ENCODE measurements around the gene SLC44A1. TPM values are rescaled to one million over a fixed set of nuclear protein-coding genes. Genes with fewer than 3 reads are reported as not detected.

The SLC44A1 gene
- total RNA-seq, 1 experiment from 2014 or later: 30.8 TPM

GRCh38 chr9:105375323-105375722, 130.9 kb downstream of the SLC44A1 start:
- no peaks in the 10 kb centered on the region; the same call in 1 of the 2 replicates for H3K36me3 ChIP-seq (replicated peaks; ENCODE audit: control insufficient read depth, insufficient read depth, low read length)
- no peak overlapping the region for H3K4me3 ChIP-seq (ENCODE audit: insufficient read depth, low read depth, low read length)
- no peaks in the 10 kb centered on the region for H3K27me3 ChIP-seq (ENCODE audit: control insufficient read depth, insufficient read depth, low read length)
- DNase-seq: no peak

DNA sequence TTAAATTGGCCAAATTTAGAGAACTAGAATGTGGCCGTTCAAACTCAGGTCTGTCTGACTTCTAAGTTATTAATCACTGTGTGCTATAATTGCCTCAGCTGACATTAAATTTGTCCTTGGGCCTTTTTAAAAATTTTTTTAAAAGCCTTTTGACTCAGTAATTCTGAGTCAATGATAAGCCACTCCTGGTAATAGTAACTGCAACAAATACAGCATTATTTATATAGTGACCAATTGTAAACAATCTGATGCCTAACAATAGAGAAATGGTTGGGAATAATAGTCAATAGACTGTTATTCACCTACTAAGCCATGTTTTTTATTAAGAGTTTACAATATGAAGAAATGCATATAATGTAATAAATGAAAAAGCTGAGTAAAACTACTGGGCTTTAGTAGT, 132.4 kb downstream of the SLC44A1 start:
- H3K36me3 ChIP-seq (replicated peaks; ENCODE audit: control insufficient read depth, insufficient read depth, low read length): no peaks in the 10 kb centered on the region
- no peak overlapping the region for H3K4me3 ChIP-seq (ENCODE audit: insufficient read depth, low read depth, low read length)
- DNase-seq: no peak
- H3K27me3 ChIP-seq (ENCODE audit: control insufficient read depth, insufficient read depth, low read length): no peaks in the 10 kb centered on the region

GRCh38 chr9:105385381-105385985, 141.0 kb downstream of the SLC44A1 start:
- Histone ChIP-seq H3K4me3 (ENCODE audit: insufficient read depth, low read depth, low read length) (no peak overlapping the region), H3K27me3 (ENCODE audit: control insufficient read depth, insufficient read depth, low read length) (no peaks in the 10 kb centered on the region), H3K36me3 (replicated peaks; ENCODE audit: control insufficient read depth, insufficient read depth, low read length) (no peaks in the 10 kb centered on the region)
- no peak for DNase-seq

DNA sequence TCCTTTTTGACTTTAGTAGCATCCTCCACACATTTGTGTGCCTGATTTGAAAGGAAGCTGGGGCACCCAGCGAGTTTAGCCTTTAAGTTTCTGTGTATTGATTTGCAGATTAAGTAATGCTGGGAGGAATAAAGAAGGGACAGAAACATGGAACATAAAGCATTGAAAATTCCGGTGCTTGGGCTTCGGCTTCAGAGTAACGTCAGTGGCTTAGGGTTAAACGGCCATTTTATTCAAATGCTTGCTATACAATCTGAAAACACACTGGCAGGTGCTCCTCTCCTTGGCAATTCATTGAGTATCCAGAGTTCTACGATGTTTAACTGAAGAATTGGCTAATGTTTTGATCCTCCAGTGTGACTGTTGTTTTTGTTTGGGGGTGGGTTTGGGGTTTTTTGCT, 145.3 kb downstream of the SLC44A1 start:
- no peak for DNase-seq
- Histone ChIP-seq H3K36me3 (replicated peaks; ENCODE audit: control insufficient read depth, insufficient read depth, low read length) (no peaks in the 10 kb centered on the region), H3K4me3 (ENCODE audit: insufficient read depth, low read depth, low read length) (no peak overlapping the region), H3K27me3 (ENCODE audit: control insufficient read depth, insufficient read depth, low read length) (no peaks in the 10 kb centered on the region)

DNA sequence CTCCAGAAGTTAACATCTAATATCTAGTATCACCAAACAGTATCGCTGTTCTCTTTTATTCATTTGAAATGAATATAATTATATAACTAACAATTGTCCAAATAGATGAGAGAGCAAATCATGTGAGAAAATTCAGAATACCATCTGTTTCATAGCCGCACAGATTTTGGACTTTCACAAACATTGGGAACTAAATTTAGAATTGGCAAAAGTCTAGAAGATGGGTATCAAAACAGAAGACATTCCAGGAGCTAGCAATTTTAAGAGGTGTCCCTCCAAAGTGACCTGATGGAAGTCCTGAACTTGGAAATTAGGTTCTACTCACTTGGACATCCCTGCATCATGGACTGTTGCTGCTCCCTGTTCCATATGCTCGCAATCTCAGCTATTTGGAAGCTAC, 146.4 kb downstream of the SLC44A1 start:
- Histone ChIP-seq H3K36me3 (replicated peaks; ENCODE audit: control insufficient read depth, insufficient read depth, low read length) (no peaks in the 10 kb centered on the region), H3K27me3 (ENCODE audit: control insufficient read depth, insufficient read depth, low read length) (no peaks in the 10 kb centered on the region), H3K4me3 (ENCODE audit: insufficient read depth, low read depth, low read length) (no peak overlapping the region)
- no peak for DNase-seq

DNA sequence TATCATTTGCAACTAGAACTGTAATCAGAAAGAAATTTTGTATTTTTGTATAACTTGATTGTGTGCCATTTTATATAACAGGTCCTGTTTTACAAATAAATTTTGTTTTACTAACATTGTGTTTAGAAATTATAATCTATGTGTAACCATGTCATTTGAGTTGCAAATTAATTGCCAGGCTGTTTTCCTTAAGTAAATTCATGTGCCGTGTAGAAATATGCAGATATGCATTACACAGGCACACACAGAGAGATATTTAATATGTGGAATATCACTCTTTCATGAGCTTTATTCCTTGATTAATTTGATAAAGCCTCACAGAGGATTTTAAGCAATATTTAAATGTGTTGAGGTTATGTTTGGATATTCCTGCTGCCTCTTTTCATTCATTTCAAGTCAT, 146.8 kb downstream of the SLC44A1 start:
- Histone ChIP-seq H3K36me3 (replicated peaks; ENCODE audit: control insufficient read depth, insufficient read depth, low read length) (no peaks in the 10 kb centered on the region), H3K4me3 (ENCODE audit: insufficient read depth, low read depth, low read length) (no peak overlapping the region), H3K27me3 (ENCODE audit: control insufficient read depth, insufficient read depth, low read length) (no peaks in the 10 kb centered on the region)
- DNase-seq: no peak

DNA sequence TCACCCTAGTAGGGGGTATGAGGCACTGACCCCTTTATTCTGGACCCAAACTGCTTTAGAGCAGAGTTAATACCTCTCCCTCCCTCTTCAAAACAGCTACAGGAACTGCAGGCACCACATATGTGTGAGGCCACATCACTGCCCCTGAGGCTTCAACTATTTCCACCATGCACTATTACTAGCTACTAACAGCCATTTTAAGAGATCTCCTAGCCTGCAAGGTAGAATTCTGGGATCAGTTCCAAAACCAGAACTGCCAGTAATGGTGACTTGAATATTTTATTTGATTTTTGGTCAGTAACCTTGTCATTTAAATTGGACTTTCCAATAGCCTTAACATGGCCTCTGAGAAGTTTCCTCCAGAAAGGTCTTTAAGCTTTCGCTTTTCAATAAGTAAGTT, 148.1 kb downstream of the SLC44A1 start:
- no peaks in the 10 kb centered on the region for H3K27me3 ChIP-seq (ENCODE audit: control insufficient read depth, insufficient read depth, low read length)
- no peak overlapping the region for H3K4me3 ChIP-seq (ENCODE audit: insufficient read depth, low read depth, low read length)
- DNase-seq: no peak
- H3K36me3 ChIP-seq (replicated peaks; ENCODE audit: control insufficient read depth, insufficient read depth, low read length): no peaks in the 10 kb centered on the region

GRCh38 chr9:105393576-105394344, 149.3 kb downstream of the SLC44A1 start:
- no peak for DNase-seq
- Histone ChIP-seq H3K36me3 (replicated peaks; ENCODE audit: control insufficient read depth, insufficient read depth, low read length) (no peaks in the 10 kb centered on the region), H3K4me3 (ENCODE audit: insufficient read depth, low read depth, low read length) (no peak overlapping the region)

GRCh38 chr9:105396441-105396840, 152.0 kb downstream of the SLC44A1 start:
- no peaks in the 10 kb centered on the region for H3K36me3 ChIP-seq (replicated peaks; ENCODE audit: control insufficient read depth, insufficient read depth, low read length)
- H3K4me3 ChIP-seq (ENCODE audit: insufficient read depth, low read depth, low read length): no peak overlapping the region
- DNase-seq: no peak
- H3K27me3 ChIP-seq (ENCODE audit: control insufficient read depth, insufficient read depth, low read length): no peaks in the 10 kb centered on the region

More at GRCh38 chr9:105393576-105394344, 149.3 kb downstream of the SLC44A1 start:
- no peaks in the 10 kb centered on the region for H3K27me3 ChIP-seq (ENCODE audit: control insufficient read depth, insufficient read depth, low read length)

- no peak for DNase-seq
- Histone ChIP-seq H3K36me3 (replicated peaks; ENCODE audit: control insufficient read depth, insufficient read depth, low read length) (no peaks in the 10 kb centered on the region), H3K27me3 (ENCODE audit: control insufficient read depth, insufficient read depth, low read length) (no peaks in the 10 kb centered on the region), H3K4me3 (ENCODE audit: insufficient read depth, low read depth, low read length) (no peak overlapping the region)
Measured at GRCh38 chr9:105396901-105397300, 152.4 kb downstream of the SLC44A1 start.

DNA sequence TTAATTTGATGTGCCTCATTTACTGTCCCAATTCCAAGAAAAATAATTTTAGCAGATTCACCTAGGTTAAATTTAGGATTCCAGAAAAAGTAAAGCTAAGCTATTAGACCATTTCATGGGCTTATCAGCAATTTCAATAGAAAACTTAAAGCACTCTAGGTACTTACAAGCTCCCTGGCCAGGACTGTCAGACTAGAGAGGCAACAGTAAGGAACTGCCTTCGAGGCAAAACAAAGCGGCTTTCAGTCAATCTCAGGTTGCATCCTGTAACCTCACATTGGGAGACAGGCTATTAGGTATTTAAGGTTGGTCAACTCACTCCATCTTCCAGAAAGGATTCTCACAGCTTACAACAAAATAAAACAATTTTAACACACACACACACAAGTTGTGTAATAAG, 154.7 kb downstream of the SLC44A1 start:
- Histone ChIP-seq H3K36me3 (replicated peaks; ENCODE audit: control insufficient read depth, insufficient read depth, low read length) (no peaks in the 10 kb centered on the region), H3K4me3 (ENCODE audit: insufficient read depth, low read depth, low read length) (no peak overlapping the region), H3K27me3 (ENCODE audit: control insufficient read depth, insufficient read depth, low read length) (no peaks in the 10 kb centered on the region)
- no peak for DNase-seq

DNA sequence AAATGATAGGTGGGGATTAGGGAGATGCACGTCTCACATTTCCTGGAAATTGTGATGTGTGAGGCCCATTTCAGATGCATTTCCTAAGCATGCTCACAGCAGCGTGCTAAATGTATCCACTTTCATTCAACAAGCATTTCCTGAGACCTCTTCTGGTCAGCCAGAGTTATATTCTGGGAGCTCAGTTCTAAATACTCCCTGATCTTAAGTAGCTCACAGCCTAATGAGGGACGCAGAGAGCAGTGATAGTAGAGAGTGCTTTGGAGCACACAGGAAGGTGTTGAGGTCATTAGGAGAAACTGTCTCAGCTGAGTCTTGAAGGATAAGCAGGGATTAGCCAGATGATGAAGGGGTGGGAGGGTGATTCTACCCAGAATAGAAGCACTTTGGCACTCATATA, 157.2 kb downstream of the SLC44A1 start:
- Histone ChIP-seq H3K4me3 (ENCODE audit: insufficient read depth, low read depth, low read length) (no peak overlapping the region), H3K36me3 (replicated peaks; ENCODE audit: control insufficient read depth, insufficient read depth, low read length) (no peaks in the 10 kb centered on the region), H3K27me3 (ENCODE audit: control insufficient read depth, insufficient read depth, low read length) (no peaks in the 10 kb centered on the region)
- no peak for DNase-seq

DNA sequence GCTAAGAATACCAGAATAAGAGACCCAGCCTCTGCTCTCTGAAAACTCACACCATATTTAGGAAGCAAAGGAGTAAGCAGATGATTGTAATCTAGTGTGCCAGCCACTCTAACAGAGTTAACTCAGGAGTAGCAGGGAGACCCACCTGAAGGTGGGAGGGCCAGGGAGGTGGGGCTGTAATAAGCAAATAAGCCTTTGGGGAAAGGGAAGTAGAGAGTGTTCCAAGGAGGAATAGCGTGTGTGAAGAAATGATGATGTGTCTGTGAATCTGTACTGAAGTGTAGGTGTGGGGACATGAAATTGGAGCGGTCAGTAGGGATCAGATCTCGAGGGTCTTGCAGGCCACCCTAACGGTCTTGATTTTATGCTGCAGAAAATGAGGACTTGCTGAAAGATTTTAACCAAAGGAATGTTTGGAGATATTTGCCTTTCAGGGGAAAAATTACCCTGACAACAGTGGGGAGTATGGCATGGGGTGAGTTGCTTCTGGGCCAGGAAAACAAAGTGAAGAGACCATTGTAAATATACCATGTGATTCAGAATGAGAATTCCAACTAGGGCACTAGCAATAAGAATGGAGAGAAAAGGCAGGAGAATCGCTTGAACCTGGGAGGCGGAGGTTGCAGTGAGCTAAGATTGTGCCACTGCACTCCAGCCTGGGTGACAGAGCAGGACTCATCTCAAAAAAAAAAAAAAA, 159.2 kb downstream of the SLC44A1 start:
- no peak overlapping the region for H3K4me3 ChIP-seq (ENCODE audit: insufficient read depth, low read depth, low read length)
- no peaks in the 10 kb centered on the region for H3K36me3 ChIP-seq (replicated peaks; ENCODE audit: control insufficient read depth, insufficient read depth, low read length)
- DNase-seq: peak; percentile 43
- H3K27me3 ChIP-seq (ENCODE audit: control insufficient read depth, insufficient read depth, low read length): no peaks in the 10 kb centered on the region

- H3K27me3 ChIP-seq (ENCODE audit: control insufficient read depth, insufficient read depth, low read length): no peaks in the 10 kb centered on the region
- DNase-seq: no peak
- H3K4me3 ChIP-seq (ENCODE audit: insufficient read depth, low read depth, low read length): no peak overlapping the region
- H3K36me3 ChIP-seq (replicated peaks; ENCODE audit: control insufficient read depth, insufficient read depth, low read length): no peaks in the 10 kb centered on the region
Measured at GRCh38 chr9:105405514-105406131, 161.2 kb downstream of the SLC44A1 start.

GRCh38 chr9:105406369-105406768, 161.9 kb downstream of the SLC44A1 start:
- Histone ChIP-seq H3K36me3 (replicated peaks; ENCODE audit: control insufficient read depth, insufficient read depth, low read length) (no peaks in the 10 kb centered on the region), H3K27me3 (ENCODE audit: control insufficient read depth, insufficient read depth, low read length) (no peaks in the 10 kb centered on the region), H3K4me3 (ENCODE audit: insufficient read depth, low read depth, low read length) (no peak overlapping the region)
- DNase-seq: no peak
